ENCODE measurements around the gene KIDINS220.

Gene KIDINS220

DNA sequence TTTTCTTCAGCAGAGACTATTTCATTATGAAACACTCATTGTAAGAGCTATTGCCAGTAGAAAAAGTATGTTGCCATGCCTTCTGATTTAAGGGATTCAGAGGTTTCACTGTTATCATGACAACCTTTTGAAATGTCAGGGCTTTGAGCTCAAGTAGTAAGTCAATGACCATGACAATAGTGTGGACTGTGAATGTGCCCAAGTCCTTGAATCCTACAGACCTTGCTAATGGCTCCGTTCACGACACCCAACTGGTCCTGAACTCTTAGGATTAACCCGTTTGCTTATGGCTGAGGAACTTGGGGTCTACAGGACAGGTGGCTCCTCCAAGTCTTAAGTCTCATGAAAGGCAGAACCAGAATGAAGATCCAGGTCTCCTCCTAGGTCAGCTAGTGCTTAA lies 17.6 kb upstream of the KIDINS220 start:
- Histone ChIP-seq H3K9me3 (ENCODE audit: control insufficient read depth in 2 of 2, low read length in 2 of 2) (no peaks in the 10 kb centered on the region), H3K9ac (ENCODE audit: low read depth in 1 of 2, low read length in 2 of 2) (no peak overlapping the region), H3K4me3 (ENCODE audit: low read length in 2 of 2) (no peak overlapping the region), H3K27me3 (ENCODE audit: control insufficient read depth in 2 of 2, insufficient read depth in 2 of 2, low read length in 2 of 2) (no peaks in the 10 kb centered on the region), H3K4me1 (ENCODE audit: control insufficient read depth in 2 of 2, insufficient read depth in 2 of 2, low read length in 2 of 2) (no peaks in the 10 kb centered on the region), H3K36me3 (ENCODE audit: control insufficient read depth in 2 of 2, insufficient read depth in 2 of 2, low read length in 2 of 2) (peaks cover 0 to 3% of the 10 kb centered on the region in 2 donors), H3K27ac (ENCODE audit: low read depth in 2 of 2, low read length in 2 of 2) (no peak overlapping the region)

DNA sequence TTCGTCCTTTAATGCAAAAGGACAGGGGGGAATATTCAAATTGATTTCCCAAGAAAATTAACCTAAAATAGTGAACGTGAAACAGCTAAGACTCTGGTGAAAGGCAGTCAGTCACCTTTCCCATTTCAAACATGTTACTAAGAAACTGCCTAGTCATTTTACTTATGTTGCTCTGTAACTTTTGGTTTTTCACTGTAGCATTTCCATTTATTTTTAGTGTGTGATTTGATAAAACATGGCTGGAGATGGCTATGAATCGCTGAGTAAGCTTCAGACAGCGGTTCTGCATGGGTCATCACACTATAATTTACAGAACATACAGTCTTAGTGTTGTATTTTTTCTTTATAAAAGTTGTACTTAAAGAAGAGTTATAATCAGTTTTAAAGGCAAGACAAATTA lies 16.0 kb upstream of the KIDINS220 start:
- no peaks in the 10 kb centered on the region for H3K4me1 ChIP-seq (ENCODE audit: control insufficient read depth in 2 of 2, insufficient read depth in 2 of 2, low read length in 2 of 2)
- H3K4me3 ChIP-seq (ENCODE audit: low read length in 2 of 2): no peak overlapping the region
- H3K36me3 ChIP-seq (ENCODE audit: control insufficient read depth in 2 of 2, insufficient read depth in 2 of 2, low read length in 2 of 2): peaks cover 0 to 3% of the 10 kb centered on the region in 2 donors
- no peaks in the 10 kb centered on the region for H3K27me3 ChIP-seq (ENCODE audit: control insufficient read depth in 2 of 2, insufficient read depth in 2 of 2, low read length in 2 of 2)
- H3K27ac ChIP-seq (ENCODE audit: low read depth in 2 of 2, low read length in 2 of 2): no peak overlapping the region
- H3K9me3 ChIP-seq (ENCODE audit: control insufficient read depth in 2 of 2, low read length in 2 of 2): no peaks in the 10 kb centered on the region
- H3K9ac ChIP-seq (ENCODE audit: low read depth in 1 of 2, low read length in 2 of 2): no peak overlapping the region

DNA sequence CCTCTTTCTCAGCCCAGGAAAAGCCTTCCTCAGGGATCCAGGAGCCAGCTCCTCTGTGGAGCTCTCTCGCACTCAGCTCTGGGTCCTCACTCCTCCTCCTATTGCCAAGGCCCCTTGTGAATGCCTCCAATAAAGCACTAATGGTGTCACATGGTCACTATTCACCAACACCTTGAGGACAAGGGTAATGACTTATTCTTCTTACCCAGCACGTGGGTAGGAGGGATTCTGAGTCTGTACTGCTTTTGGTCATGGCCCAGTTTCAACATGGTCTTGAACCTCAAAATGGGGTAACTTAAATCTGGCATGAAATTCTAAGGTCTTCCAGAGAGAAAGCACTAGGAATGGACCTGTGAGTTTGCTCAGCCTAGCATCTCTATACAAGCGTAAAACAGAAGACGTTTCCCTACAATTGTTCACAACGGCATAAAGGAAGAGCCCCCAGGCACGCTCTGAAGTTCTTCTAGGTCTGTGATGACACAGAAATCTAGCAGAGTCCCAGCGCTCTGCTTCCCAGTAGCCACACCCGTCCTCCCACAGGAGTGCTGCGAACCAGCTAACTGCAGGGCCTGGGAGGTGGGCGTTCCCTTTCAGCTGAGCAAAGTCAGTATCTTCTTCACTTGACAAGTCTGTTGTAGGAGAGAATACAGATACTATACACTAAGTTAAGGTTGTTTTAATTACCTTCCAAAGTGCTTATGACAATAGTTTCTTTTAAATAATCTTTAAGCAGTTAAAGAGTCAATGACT lies 14.6 kb upstream of the KIDINS220 start:
- Histone ChIP-seq H3K9me3 (ENCODE audit: control insufficient read depth in 2 of 2, low read length in 2 of 2) (no peaks in the 10 kb centered on the region), H3K4me3 (ENCODE audit: low read length in 2 of 2) (no peak overlapping the region), H3K36me3 (ENCODE audit: control insufficient read depth in 2 of 2, insufficient read depth in 2 of 2, low read length in 2 of 2) (no peaks in the 10 kb centered on the region), H3K27ac (ENCODE audit: low read depth in 2 of 2, low read length in 2 of 2) (no peak overlapping the region), H3K27me3 (ENCODE audit: control insufficient read depth in 2 of 2, insufficient read depth in 2 of 2, low read length in 2 of 2) (no peaks in the 10 kb centered on the region), H3K9ac (ENCODE audit: low read depth in 1 of 2, low read length in 2 of 2) (no peak overlapping the region), H3K4me1 (ENCODE audit: control insufficient read depth in 2 of 2, insufficient read depth in 2 of 2, low read length in 2 of 2) (no peaks in the 10 kb centered on the region)

DNA sequence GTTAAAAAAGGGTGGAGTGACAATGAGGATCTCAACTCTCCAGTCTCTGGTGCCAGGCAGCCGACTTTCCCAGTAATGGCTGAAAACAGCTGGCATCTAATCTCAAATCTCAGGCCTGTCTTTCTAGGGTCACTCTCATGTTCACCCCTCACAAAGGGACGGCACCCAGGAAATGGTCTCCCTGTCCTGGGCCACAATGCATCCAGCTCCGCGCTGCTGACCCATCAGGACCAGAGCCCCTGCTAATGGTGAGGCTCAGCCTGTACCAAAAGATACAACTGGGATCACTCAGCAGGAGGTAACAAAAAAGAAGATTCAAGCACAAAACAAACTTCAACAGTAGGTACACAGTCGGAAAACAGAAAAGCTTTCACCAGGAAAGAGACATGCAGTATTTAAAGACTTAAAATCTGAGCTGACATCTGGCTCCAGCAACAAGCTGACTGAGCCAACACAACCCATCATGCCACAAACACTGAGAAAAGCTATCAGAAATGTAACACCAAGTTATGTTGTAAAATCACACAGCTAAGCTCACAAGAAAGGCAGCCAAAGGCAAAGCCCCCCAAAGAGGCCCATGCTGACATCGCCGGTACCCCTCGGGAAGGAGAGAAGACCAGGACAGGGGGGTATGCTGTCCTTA lies 13.6 kb upstream of the KIDINS220 start:
- no peaks in the 10 kb centered on the region for H3K36me3 ChIP-seq (ENCODE audit: control insufficient read depth in 2 of 2, insufficient read depth in 2 of 2, low read length in 2 of 2)
- H3K27me3 ChIP-seq (ENCODE audit: control insufficient read depth in 2 of 2, insufficient read depth in 2 of 2, low read length in 2 of 2): no peaks in the 10 kb centered on the region
- no peak overlapping the region for H3K27ac ChIP-seq (ENCODE audit: low read depth in 2 of 2, low read length in 2 of 2)
- no peaks in the 10 kb centered on the region for H3K4me1 ChIP-seq (ENCODE audit: control insufficient read depth in 2 of 2, insufficient read depth in 2 of 2, low read length in 2 of 2)
- H3K9ac ChIP-seq (ENCODE audit: low read depth in 1 of 2, low read length in 2 of 2): no peak overlapping the region
- H3K4me3 ChIP-seq (ENCODE audit: low read length in 2 of 2): no peak overlapping the region
- no peaks in the 10 kb centered on the region for H3K9me3 ChIP-seq (ENCODE audit: control insufficient read depth in 2 of 2, low read length in 2 of 2)

DNA sequence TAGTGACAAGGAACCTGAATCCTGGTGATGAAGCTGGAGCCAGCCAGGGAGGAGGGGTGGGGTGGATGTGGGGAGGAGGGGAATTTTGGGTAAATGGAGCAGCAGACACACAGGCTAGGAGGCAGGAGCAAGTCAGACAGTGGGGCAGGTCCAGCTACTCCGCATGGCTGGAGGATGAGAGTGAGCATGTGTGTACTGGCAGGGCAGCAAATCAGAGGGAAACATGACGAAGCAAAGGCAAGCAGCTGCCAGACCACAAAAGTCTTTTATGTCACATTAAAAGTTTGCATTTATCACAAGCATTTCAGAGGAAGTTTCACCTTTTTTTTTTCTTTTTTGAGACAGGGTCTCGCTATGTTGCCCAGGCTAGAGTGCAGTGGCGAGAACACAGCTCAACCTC lies 11.9 kb upstream of the KIDINS220 start:
- Histone ChIP-seq H3K9me3 (ENCODE audit: control insufficient read depth in 2 of 2, low read length in 2 of 2) (no peaks in the 10 kb centered on the region), H3K27me3 (ENCODE audit: control insufficient read depth in 2 of 2, insufficient read depth in 2 of 2, low read length in 2 of 2) (no peaks in the 10 kb centered on the region), H3K4me1 (ENCODE audit: control insufficient read depth in 2 of 2, insufficient read depth in 2 of 2, low read length in 2 of 2) (no peaks in the 10 kb centered on the region), H3K36me3 (ENCODE audit: control insufficient read depth in 2 of 2, insufficient read depth in 2 of 2, low read length in 2 of 2) (no peaks in the 10 kb centered on the region), H3K27ac (ENCODE audit: low read depth in 2 of 2, low read length in 2 of 2) (no peak overlapping the region), H3K9ac (ENCODE audit: low read depth in 1 of 2, low read length in 2 of 2) (no peak overlapping the region), H3K4me3 (ENCODE audit: low read length in 2 of 2) (no peak overlapping the region)

DNA sequence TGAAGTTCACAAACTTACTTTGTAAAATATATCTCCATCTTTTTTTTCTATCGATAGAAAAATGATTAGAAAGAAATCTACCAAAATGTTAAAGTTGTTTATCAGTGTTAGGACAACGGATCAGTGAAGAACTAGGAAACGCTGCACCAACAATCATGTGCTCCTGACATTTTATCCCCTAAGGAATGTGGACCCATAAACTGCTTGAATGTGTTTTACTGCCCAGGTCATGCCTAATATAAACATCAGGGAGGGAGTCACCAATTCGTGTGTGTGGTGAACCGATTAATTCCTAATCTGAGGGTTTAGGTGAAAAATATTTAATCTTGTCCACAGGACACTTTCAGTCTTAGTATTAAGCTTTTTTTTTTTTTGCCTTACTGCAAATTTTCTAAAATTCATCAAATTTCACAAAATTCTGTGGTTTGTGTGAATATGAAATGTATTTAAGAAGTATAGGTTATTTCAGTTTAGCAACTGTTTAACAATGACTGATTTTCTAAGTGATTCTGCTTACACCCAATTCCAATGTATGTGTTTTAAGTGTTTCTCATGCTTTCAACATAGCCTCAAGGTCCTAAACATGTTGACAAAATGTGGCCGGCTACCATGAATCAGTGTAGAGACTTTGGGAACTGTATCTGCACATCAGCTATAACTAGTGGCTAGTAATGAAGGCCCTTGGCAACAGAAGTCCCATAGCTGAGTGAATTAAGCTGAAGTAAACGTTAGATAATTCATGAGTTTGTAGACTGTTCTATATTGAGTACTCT lies 11.1 kb upstream of the KIDINS220 start:
- H3K9me3 ChIP-seq (ENCODE audit: control insufficient read depth in 2 of 2, low read length in 2 of 2): no peaks in the 10 kb centered on the region
- H3K36me3 ChIP-seq (ENCODE audit: control insufficient read depth in 2 of 2, insufficient read depth in 2 of 2, low read length in 2 of 2): no peaks in the 10 kb centered on the region
- H3K27ac ChIP-seq (ENCODE audit: low read depth in 2 of 2, low read length in 2 of 2): no peak overlapping the region
- no peak overlapping the region for H3K9ac ChIP-seq (ENCODE audit: low read depth in 1 of 2, low read length in 2 of 2)
- H3K4me1 ChIP-seq (ENCODE audit: control insufficient read depth in 2 of 2, insufficient read depth in 2 of 2, low read length in 2 of 2): no peaks in the 10 kb centered on the region
- no peaks in the 10 kb centered on the region for H3K27me3 ChIP-seq (ENCODE audit: control insufficient read depth in 2 of 2, insufficient read depth in 2 of 2, low read length in 2 of 2)
- H3K4me3 ChIP-seq (ENCODE audit: low read length in 2 of 2): no peak overlapping the region

DNA sequence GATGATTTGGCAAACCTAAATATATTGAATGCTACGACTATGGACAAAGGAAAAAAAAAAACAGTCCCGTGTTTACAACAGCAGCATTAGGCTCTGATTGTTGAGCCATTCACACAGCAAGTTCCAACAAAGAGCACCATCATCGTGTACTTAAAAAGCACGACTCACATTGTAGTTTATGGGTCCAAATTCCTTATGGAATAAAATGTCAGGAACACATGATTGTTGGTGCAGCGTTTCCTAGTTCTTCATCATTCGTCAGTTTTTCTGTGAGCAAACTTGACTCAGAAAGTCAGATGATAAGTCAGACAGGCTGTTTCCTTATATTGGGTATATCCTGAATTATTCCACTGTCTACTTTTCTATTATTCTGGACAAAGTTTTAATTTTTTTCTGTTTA lies 10.0 kb upstream of the KIDINS220 start:
- H3K9me3 ChIP-seq (ENCODE audit: control insufficient read depth in 2 of 2, low read length in 2 of 2): no peaks in the 10 kb centered on the region
- H3K27ac ChIP-seq (ENCODE audit: low read depth in 2 of 2, low read length in 2 of 2): no peak overlapping the region
- no peak overlapping the region for H3K4me3 ChIP-seq (ENCODE audit: low read length in 2 of 2)
- H3K36me3 ChIP-seq (ENCODE audit: control insufficient read depth in 2 of 2, insufficient read depth in 2 of 2, low read length in 2 of 2): no peaks in the 10 kb centered on the region
- no peaks in the 10 kb centered on the region for H3K4me1 ChIP-seq (ENCODE audit: control insufficient read depth in 2 of 2, insufficient read depth in 2 of 2, low read length in 2 of 2)
- no peak overlapping the region for H3K9ac ChIP-seq (ENCODE audit: low read depth in 1 of 2, low read length in 2 of 2)
- H3K27me3 ChIP-seq (ENCODE audit: control insufficient read depth in 2 of 2, insufficient read depth in 2 of 2, low read length in 2 of 2): no peaks in the 10 kb centered on the region

DNA sequence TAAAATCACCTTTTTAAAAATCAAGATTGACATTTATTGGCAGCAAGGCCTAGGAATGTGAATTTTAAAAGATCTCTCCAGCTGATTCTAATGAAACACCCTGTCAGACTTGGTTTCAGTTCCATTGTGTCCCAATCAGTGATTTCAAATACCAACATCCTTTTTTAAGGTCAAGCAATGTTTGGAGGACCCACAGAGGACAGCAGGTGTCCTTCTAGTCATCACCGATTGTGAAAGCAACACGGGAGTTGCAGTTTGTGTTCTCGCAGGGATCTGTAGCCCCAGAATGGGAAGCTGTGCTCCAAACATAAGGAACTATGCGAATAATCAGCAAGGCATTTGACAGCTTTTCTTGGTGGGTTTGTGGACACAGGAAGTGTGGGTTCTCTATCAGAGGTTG lies 4.5 kb upstream of the KIDINS220 start:
- no peak overlapping the region for H3K27ac ChIP-seq (ENCODE audit: low read depth in 2 of 2, low read length in 2 of 2)
- H3K9me3 ChIP-seq (ENCODE audit: control insufficient read depth in 2 of 2, low read length in 2 of 2): no peaks in the 10 kb centered on the region
- no peak overlapping the region for H3K9ac ChIP-seq (ENCODE audit: low read depth in 1 of 2, low read length in 2 of 2)
- H3K36me3 ChIP-seq (ENCODE audit: control insufficient read depth in 2 of 2, insufficient read depth in 2 of 2, low read length in 2 of 2): no peaks in the 10 kb centered on the region
- H3K4me3 ChIP-seq (ENCODE audit: low read length in 2 of 2): no peak overlapping the region
- no peaks in the 10 kb centered on the region for H3K27me3 ChIP-seq (ENCODE audit: control insufficient read depth in 2 of 2, insufficient read depth in 2 of 2, low read length in 2 of 2)
- peaks cover 0 to 4% of the 10 kb centered on the region in 2 donors for H3K4me1 ChIP-seq (ENCODE audit: control insufficient read depth in 2 of 2, insufficient read depth in 2 of 2, low read length in 2 of 2)

DNA sequence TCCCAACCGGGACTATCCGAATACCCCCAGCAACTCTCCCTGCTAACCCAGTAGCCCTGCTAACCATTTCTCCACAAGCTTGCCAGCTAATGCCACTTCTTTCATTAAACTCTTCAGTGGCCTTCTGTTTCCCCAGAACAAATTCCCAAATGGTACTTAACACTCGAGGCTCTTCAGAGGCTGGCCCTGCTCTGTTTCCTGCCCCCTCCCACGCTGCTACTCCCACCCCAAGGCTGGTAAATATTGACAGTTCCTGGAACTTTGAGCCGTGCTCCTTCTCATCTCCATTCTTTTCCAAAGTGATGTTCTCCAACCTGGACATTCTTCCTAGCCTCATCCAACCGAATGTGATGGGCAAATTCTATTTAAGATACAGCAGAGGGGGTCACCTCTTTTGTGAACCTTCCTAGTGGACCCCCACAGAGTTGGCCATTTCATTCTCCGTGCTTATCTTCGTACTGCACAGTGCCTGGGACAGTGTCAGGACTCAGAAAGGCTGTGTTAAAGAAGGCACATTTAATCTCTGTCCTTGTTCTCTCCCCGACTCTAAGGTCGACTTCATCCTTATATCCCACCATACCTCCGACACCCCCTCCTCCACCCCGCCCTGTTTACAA lies 3.2 kb upstream of the KIDINS220 start:
- H3K36me3 ChIP-seq (ENCODE audit: control insufficient read depth in 2 of 2, insufficient read depth in 2 of 2, low read length in 2 of 2): no peaks in the 10 kb centered on the region

More for the DNA sequence above, 3.2 kb upstream of the KIDINS220 start:
- Histone ChIP-seq H3K9me3 (ENCODE audit: control insufficient read depth in 2 of 2, low read length in 2 of 2) (no peaks in the 10 kb centered on the region), H3K27me3 (ENCODE audit: control insufficient read depth in 2 of 2, insufficient read depth in 2 of 2, low read length in 2 of 2) (no peaks in the 10 kb centered on the region), H3K4me3 (ENCODE audit: low read length in 2 of 2) (no peak overlapping the region), H3K4me1 (ENCODE audit: control insufficient read depth in 2 of 2, insufficient read depth in 2 of 2, low read length in 2 of 2) (peaks cover 4% of the 10 kb centered on the region in 2 donors), H3K9ac (ENCODE audit: low read depth in 1 of 2, low read length in 2 of 2) (no peak overlapping the region), H3K27ac (ENCODE audit: low read depth in 2 of 2, low read length in 2 of 2) (no peak overlapping the region)
